Measurements from ENCODE around the gene TBX6.
"Not testable (repeated sequence)": the region's sequence is repeated elsewhere in the genome, so short reads cannot be mapped to it uniquely, and the experiment has no call there.

Gene TBX6

DNA sequence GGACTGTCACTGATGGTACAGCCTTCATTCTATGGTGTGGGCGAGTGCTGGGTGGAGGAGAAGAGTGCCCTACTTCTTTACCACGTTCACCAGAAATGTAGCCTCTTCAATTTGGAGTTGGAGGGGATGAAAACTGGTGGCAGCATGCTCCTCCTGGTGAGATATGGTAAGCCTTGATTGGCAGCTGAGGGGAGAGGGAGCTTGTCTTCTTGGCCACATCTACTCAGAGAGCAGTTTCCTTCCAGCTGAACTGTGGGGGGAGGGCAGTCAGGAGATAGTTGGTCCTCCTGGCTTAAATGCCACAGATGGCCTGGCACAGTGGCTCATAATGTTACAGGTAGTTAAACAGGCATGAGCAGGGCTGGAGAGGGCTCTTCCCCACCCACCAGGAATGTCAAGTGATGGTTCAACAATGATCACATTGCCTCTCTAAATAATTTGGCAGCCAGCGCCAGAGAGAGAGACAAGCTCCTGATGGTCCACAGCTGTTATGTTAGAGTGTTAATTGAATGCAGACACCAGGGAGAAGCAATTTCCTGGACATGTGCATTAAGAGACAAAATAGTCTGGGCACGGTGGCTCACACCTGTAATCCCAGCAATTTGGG, 40.2 kb upstream of the TBX6 start:
- H3K27ac Mint-ChIP-seq, result peak overlapping the region; percentile 59 to 79 (median 77)
- H3K4me1 Mint-ChIP-seq, result peaks cover 8% of the 10 kb centered on the region
- H3K4me3 Mint-ChIP-seq, result no peak overlapping the region
- peaks cover 3% of the 10 kb centered on the region for H3K27me3 Mint-ChIP-seq (ENCODE audit: low read depth)
- no peaks in the 10 kb centered on the region for H3K9me3 Mint-ChIP-seq
- TF ChIP-seq, protein P1, sequence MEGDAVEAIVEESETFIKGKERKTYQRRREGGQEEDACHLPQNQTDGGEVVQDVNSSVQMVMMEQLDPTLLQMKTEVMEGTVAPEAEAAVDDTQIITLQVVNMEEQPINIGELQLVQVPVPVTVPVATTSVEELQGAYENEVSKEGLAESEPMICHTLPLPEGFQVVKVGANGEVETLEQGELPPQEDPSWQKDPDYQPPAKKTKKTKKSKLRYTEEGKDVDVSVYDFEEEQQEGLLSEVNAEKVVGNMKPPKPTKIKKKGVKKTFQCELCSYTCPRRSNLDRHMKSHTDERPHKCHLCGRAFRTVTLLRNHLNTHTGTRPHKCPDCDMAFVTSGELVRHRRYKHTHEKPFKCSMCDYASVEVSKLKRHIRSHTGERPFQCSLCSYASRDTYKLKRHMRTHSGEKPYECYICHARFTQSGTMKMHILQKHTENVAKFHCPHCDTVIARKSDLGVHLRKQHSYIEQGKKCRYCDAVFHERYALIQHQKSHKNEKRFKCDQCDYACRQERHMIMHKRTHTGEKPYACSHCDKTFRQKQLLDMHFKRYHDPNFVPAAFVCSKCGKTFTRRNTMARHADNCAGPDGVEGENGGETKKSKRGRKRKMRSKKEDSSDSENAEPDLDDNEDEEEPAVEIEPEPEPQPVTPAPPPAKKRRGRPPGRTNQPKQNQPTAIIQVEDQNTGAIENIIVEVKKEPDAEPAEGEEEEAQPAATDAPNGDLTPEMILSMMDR (IDR thresholded peaks at IDR 0.05; ENCODE audit: unreplicated experiment in 3 of 3), result no peak
- H3K36me3 Mint-ChIP-seq (ENCODE audit: low read depth), result no peaks in the 10 kb centered on the region

DNA sequence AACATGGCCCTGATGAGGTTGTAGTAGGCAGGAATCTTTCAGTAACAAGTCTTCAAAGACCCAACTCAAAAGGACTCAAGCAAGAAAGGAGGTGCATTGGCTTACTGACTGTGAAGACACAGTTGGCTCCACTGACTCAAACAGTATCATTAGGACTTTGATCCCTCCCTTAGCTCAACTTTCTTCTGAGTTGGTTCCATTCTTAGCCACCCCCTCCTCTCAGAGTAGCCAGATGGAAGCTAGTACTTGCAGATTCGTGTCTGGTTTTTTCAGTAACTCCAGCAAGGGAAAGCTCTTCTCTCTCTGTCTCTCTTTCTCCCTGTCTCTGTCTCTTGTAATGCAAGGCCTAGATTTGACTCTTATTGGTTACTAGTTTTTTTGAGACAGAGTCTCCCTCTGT, 36.3 kb upstream of the TBX6 start:
- no peaks in the 10 kb centered on the region for H3K9me3 Mint-ChIP-seq
- H3K36me3 Mint-ChIP-seq (ENCODE audit: low read depth), result no peaks in the 10 kb centered on the region
- H3K27me3 Mint-ChIP-seq (ENCODE audit: low read depth), result peaks cover 3% of the 10 kb centered on the region
- no peak overlapping the region for H3K4me3 Mint-ChIP-seq
- H3K27ac Mint-ChIP-seq, result no peak overlapping the region
- TF ChIP-seq, protein P1 (IDR thresholded peaks at IDR 0.05; ENCODE audit: unreplicated experiment in 3 of 3), result no peak
- H3K4me1 Mint-ChIP-seq, result peaks cover 16% of the 10 kb centered on the region

DNA sequence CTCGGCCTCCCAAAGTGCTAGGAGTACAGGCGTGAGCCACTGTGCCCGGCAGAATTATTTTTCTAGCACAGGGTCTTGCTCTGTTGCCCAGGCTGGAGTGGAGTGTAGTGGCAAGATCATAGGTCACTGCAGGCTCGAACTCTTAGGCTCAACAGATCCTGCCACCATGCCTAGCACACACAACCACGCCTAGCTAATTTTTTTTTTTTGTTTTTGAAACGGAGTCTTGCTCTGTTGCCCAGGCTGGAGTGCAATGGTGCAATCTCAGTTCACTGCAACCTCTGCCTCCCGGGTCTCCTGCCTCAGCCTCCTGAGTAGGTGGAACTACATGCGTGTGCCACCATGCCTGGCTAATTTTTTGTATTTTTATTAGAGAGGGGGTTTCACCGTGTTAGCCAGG, 34.0 kb upstream of the TBX6 start:
- H3K4me3 Mint-ChIP-seq, result not testable (repeated sequence)

DNA sequence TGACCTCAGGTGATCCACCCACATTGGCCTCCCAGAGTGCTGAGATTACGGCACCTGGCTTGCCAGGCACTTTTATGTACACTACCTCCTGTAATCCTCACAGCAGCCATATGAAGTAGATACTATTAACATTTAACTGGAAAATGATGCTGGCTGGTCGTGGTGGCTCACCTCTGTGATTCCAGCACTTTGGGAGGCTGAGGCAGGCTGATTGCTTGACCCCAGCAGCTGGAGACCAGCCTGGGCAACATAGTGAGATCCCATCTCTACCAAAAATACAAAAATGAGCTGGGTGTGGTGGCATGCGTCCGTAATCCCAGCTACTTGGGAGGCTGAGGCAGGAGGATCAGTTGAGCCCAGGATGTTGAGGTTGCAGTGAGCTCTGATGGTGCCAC, 33.3 kb upstream of the TBX6 start:
- peaks cover 16% of the 10 kb centered on the region for H3K4me1 Mint-ChIP-seq
- no peaks in the 10 kb centered on the region for H3K27me3 Mint-ChIP-seq (ENCODE audit: low read depth)
- TF ChIP-seq, protein P1 (IDR thresholded peaks at IDR 0.05; ENCODE audit: unreplicated experiment in 3 of 3), result no peak
- peak overlapping the region in 1 of 3 experiments; percentile 98 for H3K27ac Mint-ChIP-seq
- no peaks in the 10 kb centered on the region for H3K36me3 Mint-ChIP-seq (ENCODE audit: low read depth)
- no peaks in the 10 kb centered on the region for H3K9me3 Mint-ChIP-seq
- no peak overlapping the region for H3K4me3 Mint-ChIP-seq

More for the DNA sequence above, 34.0 kb upstream of the TBX6 start:
- H3K9me3 Mint-ChIP-seq; H3K36me3 Mint-ChIP-seq (ENCODE audit: low read depth); H3K27me3 Mint-ChIP-seq (ENCODE audit: low read depth); H3K27ac Mint-ChIP-seq: not testable (repeated sequence)
- peaks cover 16% of the 10 kb centered on the region for H3K4me1 Mint-ChIP-seq

DNA sequence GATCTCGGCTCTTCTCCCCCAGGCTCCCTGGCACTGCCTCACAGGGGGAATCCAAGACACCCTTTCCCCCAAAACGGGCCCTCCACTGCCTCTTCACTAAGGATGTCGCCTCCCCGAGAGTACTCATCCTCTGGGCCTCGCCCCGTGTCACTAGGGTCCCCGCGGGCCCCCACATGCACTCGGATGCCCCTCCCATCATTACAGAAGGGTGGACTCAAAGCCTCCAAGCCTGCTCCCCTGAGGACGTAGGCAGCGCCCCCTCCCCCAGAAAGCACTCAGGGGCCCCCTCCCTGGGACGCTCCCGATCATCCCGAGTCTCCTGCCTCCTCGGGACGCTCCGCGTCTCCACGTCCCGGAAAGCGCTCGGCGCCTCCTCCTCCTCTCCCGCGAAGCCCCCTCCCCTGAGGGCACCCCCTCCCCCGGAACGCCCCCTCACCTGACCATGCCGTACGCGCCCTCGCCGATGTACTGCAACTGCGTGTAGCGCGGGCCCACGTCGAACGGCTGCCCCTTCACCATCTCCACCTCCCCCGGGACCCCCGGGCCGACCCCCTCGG, 31.0 kb upstream of the TBX6 start:
- H3K27me3 Mint-ChIP-seq (ENCODE audit: low read depth), result no peaks in the 10 kb centered on the region
- H3K4me1 Mint-ChIP-seq, result peaks cover 24% of the 10 kb centered on the region
- H3K27ac Mint-ChIP-seq, result peak overlapping the region; percentile 96 to 97 (median 96)
- no peaks in the 10 kb centered on the region for H3K9me3 Mint-ChIP-seq
- peak overlapping the region; percentile 93 to 95 (median 94) for H3K4me3 Mint-ChIP-seq
- TF ChIP-seq, protein P1 (IDR thresholded peaks at IDR 0.05; ENCODE audit: unreplicated experiment in 3 of 3), result no peak
- H3K36me3 Mint-ChIP-seq (ENCODE audit: low read depth), result peaks cover 11% of the 10 kb centered on the region

DNA sequence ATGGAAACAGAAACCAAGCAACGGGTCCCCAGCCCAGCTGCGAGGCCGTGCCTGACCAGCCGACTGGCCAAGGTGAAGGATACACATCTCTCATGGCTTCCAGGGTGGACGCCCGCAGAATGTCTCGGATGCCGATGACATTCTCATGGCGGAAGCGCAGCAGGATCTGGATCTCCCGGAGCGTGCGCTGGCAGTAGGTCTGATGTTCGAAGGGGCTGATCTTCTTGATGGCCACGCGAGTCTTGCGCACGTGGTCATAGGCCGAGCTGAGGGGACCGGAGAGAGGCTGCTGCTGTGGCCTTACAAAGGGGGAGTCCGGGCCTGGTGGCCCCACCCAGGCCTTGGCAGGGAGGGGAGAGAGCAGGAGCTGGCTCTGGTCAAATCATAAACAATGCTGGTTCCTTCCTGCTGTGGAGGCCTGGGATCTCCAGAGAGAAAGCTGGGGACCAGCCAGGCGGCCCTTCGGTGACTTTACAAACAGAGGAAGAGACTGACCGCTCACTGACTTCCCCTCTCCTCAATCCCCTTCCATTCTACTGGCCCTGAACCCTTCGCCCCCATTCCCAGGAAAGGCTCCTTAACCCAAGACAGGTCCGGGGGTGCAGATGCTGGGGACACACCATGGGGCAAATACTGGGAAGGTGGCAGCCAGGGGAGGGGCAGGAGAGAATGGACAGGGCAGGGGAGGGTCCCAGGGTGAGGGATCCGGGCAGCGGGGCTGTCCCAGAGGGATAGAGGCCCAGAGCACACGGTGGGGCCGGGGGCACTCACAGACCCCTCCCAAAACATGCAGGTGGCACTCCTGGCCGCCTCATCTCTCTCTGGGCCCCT, 30.2 kb upstream of the TBX6 start:
- Mint-ChIP-seq H3K9me3 (no peaks in the 10 kb centered on the region), H3K27ac (peak overlapping the region; percentile 96 to 98 (median 96)), H3K4me3 (peak overlapping the region; percentile 93 to 95 (median 94)), H3K36me3 (ENCODE audit: low read depth) (peaks cover 13% of the 10 kb centered on the region), H3K27me3 (ENCODE audit: low read depth) (no peaks in the 10 kb centered on the region), H3K4me1 (peaks cover 24% of the 10 kb centered on the region)
- TF ChIP-seq, protein P1 (IDR thresholded peaks at IDR 0.05; ENCODE audit: unreplicated experiment in 3 of 3), result no peak
